Glutamatergic neuron (in vitro differentiated cells): ENCODE results near the gene CAND2. TPM values are rescaled to one million over a fixed set of nuclear protein-coding genes. Genes with fewer than 3 reads are reported as not detected.

Source experiments
- DNase-seq: peaks from one replicate; pipeline ENCODE4 v3.0.0; 2022
- H3K27ac Mint-ChIP-seq: one replicate; pipeline ENCODE4 v1.8.0; 2020; ENCODE audit warnings: mild to moderate bottlenecking, mixed read lengths, inconsistent platforms; ENCODE audit not compliant: unreplicated experiment
- H3K27me3 Mint-ChIP-seq: one replicate; pipeline ENCODE4 v1.8.0; 2020; ENCODE audit warnings: mild to moderate bottlenecking, moderate library complexity, mixed read lengths, inconsistent platforms; ENCODE audit not compliant: unreplicated experiment
- H3K36me3 Mint-ChIP-seq: one replicate; pipeline ENCODE4 v1.8.0; 2020; ENCODE audit warnings: mild to moderate bottlenecking, mixed read lengths, inconsistent platforms; ENCODE audit not compliant: unreplicated experiment
- H3K4me1 Mint-ChIP-seq: one replicate; pipeline ENCODE4 v1.8.0; 2020; ENCODE audit warnings: mild to moderate bottlenecking, low read depth, mixed read lengths, inconsistent platforms; ENCODE audit not compliant: unreplicated experiment
- H3K4me3 Mint-ChIP-seq: one replicate; pipeline ENCODE4 v1.8.0; 2020; ENCODE audit warnings: mild to moderate bottlenecking, mixed read lengths, inconsistent platforms; ENCODE audit not compliant: unreplicated experiment
- H3K9me3 Mint-ChIP-seq: one replicate; pipeline ENCODE4 v1.8.0; 2020; ENCODE audit warnings: mild to moderate bottlenecking, moderate library complexity, mixed read lengths, inconsistent platforms; ENCODE audit not compliant: unreplicated experiment
- total RNA-seq: library from RNA; stranded (reverse); fragmentation: NEBNext Ultra II Directional; extraction: Animal tissue kit (Norgen Biotek cat#: 25700); gene quantifications from one replicate; pipeline ENCODE4 v1.2.1, GENCODE V29; 2021; ENCODE audit not compliant: unreplicated experiment
- TF ChIP-seq, protein P1 (sequence below): fragments of 200-600 bp; sonication (generic); IDR thresholded peaks from one replicate; pipeline ENCODE4 v1.5.0; 2021; ENCODE audit not compliant: partially characterized antibody, unreplicated experiment

The CAND2 gene
- total RNA-seq, 1 donor from 2014 or later: 8.8 TPM

DNA sequence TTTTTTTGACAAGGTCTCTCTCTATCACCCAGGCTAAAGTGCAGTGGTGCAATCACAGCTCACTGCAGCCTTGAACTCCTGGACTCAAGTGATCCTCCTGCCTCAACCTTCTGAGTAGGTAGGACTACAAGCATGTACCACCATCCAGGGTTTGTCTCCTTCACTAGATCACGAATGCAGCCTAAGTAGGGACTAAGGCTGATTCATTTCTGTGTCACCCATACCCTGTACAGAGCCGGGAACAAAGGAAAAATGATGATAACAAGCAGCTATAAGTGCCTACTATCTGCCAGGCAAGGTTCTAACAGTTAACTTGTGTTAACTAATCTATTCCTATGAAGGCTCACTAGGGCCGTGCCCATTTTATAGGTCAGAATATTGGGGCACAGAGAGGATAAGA lies 44.4 kb upstream of the CAND2 start:
- Mint-ChIP-seq H3K4me3 (no peak overlapping the region), H3K27ac (no peak overlapping the region), H3K9me3 (peaks cover 2% of the 10 kb centered on the region), H3K27me3 (peaks cover 5% of the 10 kb centered on the region), H3K36me3 (no peaks in the 10 kb centered on the region), H3K4me1 (peaks cover under 1% of the 10 kb centered on the region)
- TF ChIP-seq, protein P1, sequence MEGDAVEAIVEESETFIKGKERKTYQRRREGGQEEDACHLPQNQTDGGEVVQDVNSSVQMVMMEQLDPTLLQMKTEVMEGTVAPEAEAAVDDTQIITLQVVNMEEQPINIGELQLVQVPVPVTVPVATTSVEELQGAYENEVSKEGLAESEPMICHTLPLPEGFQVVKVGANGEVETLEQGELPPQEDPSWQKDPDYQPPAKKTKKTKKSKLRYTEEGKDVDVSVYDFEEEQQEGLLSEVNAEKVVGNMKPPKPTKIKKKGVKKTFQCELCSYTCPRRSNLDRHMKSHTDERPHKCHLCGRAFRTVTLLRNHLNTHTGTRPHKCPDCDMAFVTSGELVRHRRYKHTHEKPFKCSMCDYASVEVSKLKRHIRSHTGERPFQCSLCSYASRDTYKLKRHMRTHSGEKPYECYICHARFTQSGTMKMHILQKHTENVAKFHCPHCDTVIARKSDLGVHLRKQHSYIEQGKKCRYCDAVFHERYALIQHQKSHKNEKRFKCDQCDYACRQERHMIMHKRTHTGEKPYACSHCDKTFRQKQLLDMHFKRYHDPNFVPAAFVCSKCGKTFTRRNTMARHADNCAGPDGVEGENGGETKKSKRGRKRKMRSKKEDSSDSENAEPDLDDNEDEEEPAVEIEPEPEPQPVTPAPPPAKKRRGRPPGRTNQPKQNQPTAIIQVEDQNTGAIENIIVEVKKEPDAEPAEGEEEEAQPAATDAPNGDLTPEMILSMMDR: no peak
- no peak for DNase-seq

DNA sequence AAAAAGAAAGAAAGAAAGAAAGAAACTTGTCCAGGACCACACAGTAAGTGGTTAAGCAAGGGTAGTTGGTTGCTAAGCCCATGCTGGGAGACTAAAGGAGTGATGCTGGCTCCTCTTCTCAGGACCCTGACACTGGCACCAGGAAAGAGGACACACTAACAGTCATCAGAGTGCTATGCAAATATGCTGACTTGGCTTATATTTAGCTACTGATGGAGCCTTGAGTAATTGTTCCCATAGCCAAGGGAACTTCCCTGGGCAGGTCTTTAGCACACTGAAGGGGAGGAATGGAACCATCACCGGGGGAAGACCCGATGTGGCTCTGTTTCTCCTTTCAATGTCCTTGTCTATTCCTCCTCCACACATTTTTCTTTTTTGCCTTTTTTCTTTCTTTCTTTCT lies 43.7 kb upstream of the CAND2 start:
- peaks cover 5% of the 10 kb centered on the region for H3K27me3 Mint-ChIP-seq
- TF ChIP-seq, protein P1: no peak
- no peak overlapping the region for H3K27ac Mint-ChIP-seq
- DNase-seq: no peak
- H3K9me3 Mint-ChIP-seq: peaks cover 2% of the 10 kb centered on the region
- H3K36me3 Mint-ChIP-seq: no peaks in the 10 kb centered on the region
- no peaks in the 10 kb centered on the region for H3K4me1 Mint-ChIP-seq
- H3K4me3 Mint-ChIP-seq: no peak overlapping the region

DNA sequence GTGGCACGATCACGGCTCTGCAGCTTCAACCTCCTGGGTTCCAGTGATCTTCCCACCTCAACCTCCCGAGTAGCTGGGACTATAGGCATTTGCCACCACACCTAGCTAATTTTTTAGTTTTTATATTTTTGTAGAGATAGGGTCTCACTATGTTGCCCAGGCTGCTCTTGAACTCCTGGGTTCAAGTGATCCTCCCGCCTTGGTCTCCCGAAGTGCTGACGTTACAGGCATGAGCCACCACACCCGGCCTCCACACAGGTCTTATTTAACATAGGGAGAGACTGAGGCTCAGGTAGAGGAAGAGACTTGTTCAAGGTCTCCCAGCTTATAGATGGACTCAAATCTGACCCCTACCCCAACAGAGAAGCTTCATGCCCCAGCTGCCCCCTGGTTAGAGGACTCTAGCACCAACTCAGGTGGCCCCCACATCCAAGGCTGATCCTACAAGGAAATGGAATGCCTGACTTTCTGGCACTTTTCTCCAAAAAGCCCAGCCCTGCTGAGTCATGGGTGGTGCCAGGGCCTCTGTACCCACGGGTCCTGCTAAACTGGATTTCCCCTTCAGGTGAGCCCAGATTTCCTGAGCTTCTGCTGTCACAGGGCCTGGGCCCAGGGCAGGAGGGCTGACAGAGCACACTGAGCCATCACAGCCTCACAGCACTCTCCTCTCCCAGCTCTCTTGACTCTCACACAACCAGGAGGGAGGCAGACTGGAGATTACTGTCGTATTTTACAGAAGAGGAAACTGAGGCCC lies 43.0 kb upstream of the CAND2 start:
- TF ChIP-seq, protein P1: no peak
- peaks cover 2% of the 10 kb centered on the region for H3K9me3 Mint-ChIP-seq
- no peak overlapping the region for H3K27ac Mint-ChIP-seq
- no peaks in the 10 kb centered on the region for H3K36me3 Mint-ChIP-seq
- DNase-seq: no peak
- H3K4me1 Mint-ChIP-seq: no peaks in the 10 kb centered on the region
- H3K27me3 Mint-ChIP-seq: peaks cover 5% of the 10 kb centered on the region
- H3K4me3 Mint-ChIP-seq: no peak overlapping the region

DNA sequence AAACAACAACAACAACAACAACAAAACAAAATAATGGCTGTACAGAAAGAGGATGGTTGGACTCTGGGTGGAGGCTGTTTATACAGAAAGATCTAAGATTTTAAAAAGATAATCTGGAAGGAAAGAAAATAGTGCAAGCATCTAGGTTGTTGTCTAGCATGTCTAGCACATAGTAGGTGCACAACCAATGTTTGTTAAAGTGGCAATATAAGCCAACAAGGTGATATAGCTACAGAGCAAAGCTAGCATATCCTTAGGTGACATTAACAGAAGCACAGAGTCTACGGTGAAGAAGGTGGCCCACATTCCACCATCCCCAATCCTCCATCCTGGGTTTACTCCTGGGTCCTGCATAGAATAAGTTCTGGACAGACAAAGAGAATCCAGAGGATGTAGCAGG lies 42.2 kb upstream of the CAND2 start:
- Mint-ChIP-seq H3K4me3 (no peak overlapping the region), H3K4me1 (no peaks in the 10 kb centered on the region), H3K9me3 (peaks cover 2% of the 10 kb centered on the region), H3K36me3 (no peaks in the 10 kb centered on the region), H3K27me3 (peaks cover 5% of the 10 kb centered on the region), H3K27ac (no peak overlapping the region)
- DNase-seq: no peak
- TF ChIP-seq, protein P1: no peak

DNA sequence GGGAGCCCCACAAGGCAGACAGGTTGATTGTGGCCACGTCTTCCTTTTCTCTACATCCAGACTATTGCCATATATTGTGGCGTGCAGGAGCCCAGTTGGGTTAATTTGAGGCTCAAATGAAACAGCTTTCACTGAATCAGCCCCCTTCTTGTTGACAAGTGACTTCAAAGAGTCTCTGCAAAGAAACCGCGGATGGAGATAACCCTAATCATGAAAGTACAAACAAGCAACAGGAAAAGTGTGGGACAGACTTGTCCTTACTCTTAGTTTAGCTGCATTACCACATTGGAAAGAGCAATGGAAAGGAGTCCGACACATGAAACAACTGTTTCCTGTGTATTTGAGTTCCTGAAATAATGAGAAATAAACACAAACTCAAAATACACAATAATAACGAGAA lies 40.7 kb upstream of the CAND2 start:
- Mint-ChIP-seq H3K4me3 (no peak overlapping the region), H3K36me3 (no peaks in the 10 kb centered on the region), H3K4me1 (peaks cover 9% of the 10 kb centered on the region), H3K27me3 (peaks cover 6% of the 10 kb centered on the region), H3K9me3 (no peaks in the 10 kb centered on the region), H3K27ac (no peak overlapping the region)
- TF ChIP-seq, protein P1: no peak
- DNase-seq: no peak
